Germinal center (tissue), 1 donor: ENCODE results near the gene TEK.

Experiments
- DNase-seq: peaks from one replicate; pipeline ENCODE4 v3.0.0; 2012; ENCODE audit warnings: mixed read lengths, low spot score

TEK gene

GRCh38 chr9:27124151-27124550, 15.1 kb downstream of the TEK start:
- DNase-seq, result no peak

GRCh38 chr9:27125030-27125429, 16.0 kb downstream of the TEK start:
- no peak for DNase-seq

- DNase-seq, result no peak
Observed at GRCh38 chr9:27125936-27126335, 16.9 kb downstream of the TEK start.

- DNase-seq, result no peak
Observed at GRCh38 chr9:27126670-27127069, 17.6 kb downstream of the TEK start.

- DNase-seq, result no peak
Observed at GRCh38 chr9:27129221-27129620, 20.2 kb downstream of the TEK start.

GRCh38 chr9:27131731-27132130, 22.7 kb downstream of the TEK start:
- no peak for DNase-seq

GRCh38 chr9:27133817-27134216, 24.8 kb downstream of the TEK start:
- no peak for DNase-seq

- no peak for DNase-seq
Observed at GRCh38 chr9:27142299-27142930, 33.4 kb downstream of the TEK start.

- DNase-seq, result no peak
Observed at GRCh38 chr9:27145143-27145542, 36.1 kb downstream of the TEK start.

- no peak for DNase-seq
Observed at GRCh38 chr9:27149651-27150050, 40.6 kb downstream of the TEK start.

GRCh38 chr9:27150746-27151406, 41.9 kb downstream of the TEK start:
- no peak for DNase-seq

- no peak for DNase-seq
Observed at GRCh38 chr9:27151693-27152404, 42.8 kb downstream of the TEK start.

GRCh38 chr9:27152405-27152718, 43.3 kb downstream of the TEK start:
- DNase-seq, result no peak

GRCh38 chr9:27154908-27155307, 45.9 kb downstream of the TEK start:
- no peak for DNase-seq

GRCh38 chr9:27157097-27157496, 48.1 kb downstream of the TEK start:
- no peak for DNase-seq

- no peak for DNase-seq
Observed at GRCh38 chr9:27157736-27158135, 48.7 kb downstream of the TEK start.

GRCh38 chr9:27160636-27161035, 51.6 kb downstream of the TEK start:
- no peak for DNase-seq

GRCh38 chr9:27162045-27162444, 53.0 kb downstream of the TEK start:
- no peak for DNase-seq

- DNase-seq, result no peak
Observed at GRCh38 chr9:27165068-27165467, 56.0 kb downstream of the TEK start.

GRCh38 chr9:27165670-27166069, 56.6 kb downstream of the TEK start:
- no peak for DNase-seq

GRCh38 chr9:27168496-27168895, 59.5 kb downstream of the TEK start:
- no peak for DNase-seq

- no peak for DNase-seq
Observed at GRCh38 chr9:27168951-27169350, 59.9 kb downstream of the TEK start.

GRCh38 chr9:27176971-27177370, 67.9 kb downstream of the TEK start:
- DNase-seq, result no peak
